ENCODE measurements around the gene EPC1.

Gene EPC1

GRCh38 chr10:32266979-32267378 lies 80.0 kb downstream of the EPC1 start (continued):
- TF ChIP-seq TSHZ1 (tag by site-specific recombination; IDR thresholded peaks at IDR 0.05; ENCODE audit: borderline replicate concordance): no peak
- no peak for TF ChIP-seq ZNF701 (tag by site-specific recombination; IDR thresholded peaks at IDR 0.05)
- TF ChIP-seq KLF10 (tag by site-specific recombination; IDR thresholded peaks at IDR 0.05): no peak
- no peak for TF ChIP-seq ZNF555 (tag by site-specific recombination; conservative IDR thresholded peaks at IDR 0.05)
- no peak for TF ChIP-seq ZNF239 (tag by site-specific recombination; IDR thresholded peaks at IDR 0.05)
- TF ChIP-seq OVOL3 (tag by site-specific recombination; IDR thresholded peaks at IDR 0.05): no peak

- Histone ChIP-seq H3K36me3 (ENCODE audit: control insufficient read depth in 2 of 2, insufficient read depth in 1 of 2, low read length in 2 of 2) (peaks cover 20 to 44% of the 10 kb centered on the region in 2 experiments), H3K4me1 (ENCODE audit: control insufficient read depth, insufficient read depth, low read length) (no peaks in the 10 kb centered on the region), H3K27ac (ENCODE audit: extremely low read depth, low read depth, low read length) (no peak overlapping the region), H3K4me3 (ENCODE audit: low read depth, low read length) (no peak overlapping the region), H3K9me3 (ENCODE audit: control insufficient read depth, insufficient read depth, low read depth, low read length) (no peaks in the 10 kb centered on the region)
- CTCF ChIA-PET: interaction anchor here (0.7 to 1.9 kb wide), 4 partner anchors 9 to 79 kb away, joined by 3 to 14 read pairs (median 4); no protein-coding TSS in a partner anchor
- POLR2A ChIA-PET: no interaction called here
- TF ChIP-seq KLF9 (tag by site-specific recombination; IDR thresholded peaks at IDR 0.05; ENCODE audit: low read depth) (no peak), ZNF214 (tag by site-specific recombination; IDR thresholded peaks at IDR 0.05; ENCODE audit: borderline replicate concordance) (no peak), ZNF146 (tag by site-specific recombination; IDR thresholded peaks at IDR 0.05) (no peak), SCRT2 (tag by site-specific recombination; IDR thresholded peaks at IDR 0.05) (no peak), ZNF280D (tag by site-specific recombination; IDR thresholded peaks at IDR 0.05) (no peak), ZNF19 (tag by site-specific recombination; IDR thresholded peaks at IDR 0.05; ENCODE audit: low read depth) (no peak), ZSCAN16 (tag by site-specific recombination; IDR thresholded peaks at IDR 0.05) (no peak), ZNF521 (tag by site-specific recombination; IDR thresholded peaks at IDR 0.05) (no peak)
Observed at GRCh38 chr10:32266566-32266965, 80.4 kb downstream of the EPC1 start.

- CTCF ChIA-PET: interaction anchor here (0.7 to 0.8 kb wide), 3 partner anchors 9 to 80 kb away, joined by 3 to 5 read pairs (median 5); no protein-coding TSS in a partner anchor
- POLR2A ChIA-PET: no interaction called here
Observed at GRCh38 chr10:32265756-32266155, 81.2 kb downstream of the EPC1 start.

GRCh38 chr10:32263300-32263699 lies 83.7 kb downstream of the EPC1 start:
- Histone ChIP-seq H3K4me1 (ENCODE audit: control insufficient read depth, insufficient read depth, low read length) (no peaks in the 10 kb centered on the region), H3K36me3 (ENCODE audit: control insufficient read depth in 2 of 2, insufficient read depth in 1 of 2, low read length in 2 of 2) (peaks cover 3 to 13% of the 10 kb centered on the region in 2 experiments), H3K9me3 (ENCODE audit: control insufficient read depth, insufficient read depth, low read depth, low read length) (no peaks in the 10 kb centered on the region), H3K4me3 (ENCODE audit: low read depth, low read length) (no peak overlapping the region), H3K27ac (ENCODE audit: extremely low read depth, low read depth, low read length) (no peak overlapping the region)
- ChIA-PET POLR2A (no interaction called here), CTCF (no interaction called here)
- TF ChIP-seq ZNF670 (tag by site-specific recombination; IDR thresholded peaks at IDR 0.05; ENCODE audit: low read depth) (no peak), KLF1 (tag by site-specific recombination; IDR thresholded peaks at IDR 0.05) (peak; percentile 43; the same call in 1 of the 2 replicates), ZNF37A (tag by site-specific recombination; IDR thresholded peaks at IDR 0.05) (no peak), ZBTB11 (tag by site-specific recombination; conservative IDR thresholded peaks at IDR 0.05; ENCODE audit: low read depth) (no peak), CTCF (tag by site-specific recombination; IDR thresholded peaks at IDR 0.05) (no peak)

More at GRCh38 chr10:32265756-32266155, 81.2 kb downstream of the EPC1 start:
- no peaks in the 10 kb centered on the region for H3K4me1 ChIP-seq (ENCODE audit: control insufficient read depth, insufficient read depth, low read length)
- H3K36me3 ChIP-seq (ENCODE audit: control insufficient read depth in 2 of 2, insufficient read depth in 1 of 2, low read length in 2 of 2): peaks cover 16 to 36% of the 10 kb centered on the region in 2 experiments
- H3K4me3 ChIP-seq (ENCODE audit: low read depth, low read length): no peak overlapping the region
- no peak overlapping the region for H3K27ac ChIP-seq (ENCODE audit: extremely low read depth, low read depth, low read length)
- TF ChIP-seq SP2 (tag by site-specific recombination; IDR thresholded peaks at IDR 0.05): no peak
- H3K9me3 ChIP-seq (ENCODE audit: control insufficient read depth, insufficient read depth, low read depth, low read length): no peaks in the 10 kb centered on the region
